WTC11 (cell line): ENCODE measurements around the gene TTLL10. TPM values are rescaled to one million over a fixed set of nuclear protein-coding genes. Genes with fewer than 3 reads are reported as not detected.

Experiments used
- ATAC-seq: fragments of 200-7000 bp; cut with Tn5 transposase; 2 replicates; pipeline ENCODE4 v1.10.0; 2021; ENCODE audit warnings: mild to moderate bottlenecking, moderate library complexity
- CTCF ChIA-PET: fragments of 300-600 bp; sonication (Branson Sonifier 250); formaldehyde crosslinking; loops from one replicate; lab custom pipeline; 2021; ENCODE audit warnings: antibody characterized with exemption; lab: Charles Lee
- POLR2A ChIA-PET: fragments of 350-600 bp; sonication (Branson Sonifier 250); formaldehyde crosslinking; loops from one replicate; lab custom pipeline; 2021; ENCODE audit warnings: antibody characterized with exemption; lab: Charles Lee
- DNase-seq: peaks from one replicate; pipeline ENCODE4 v3.0.0; 2021; ENCODE audit warnings: low spot score
- H3K27ac Mint-ChIP-seq: 2 replicates; pipeline ENCODE4 v1.8.0; 2021; ENCODE audit warnings: mixed read lengths
- H3K27me3 Mint-ChIP-seq: 2 replicates; pipeline ENCODE4 v1.8.0; 2021; ENCODE audit warnings: low read depth, mild to moderate bottlenecking, moderate library complexity, mixed read lengths
- H3K36me3 Mint-ChIP-seq: 2 replicates; pipeline ENCODE4 v1.8.0; 2021; ENCODE audit warnings: mixed read lengths
- H3K4me1 Mint-ChIP-seq: 2 replicates; pipeline ENCODE4 v1.8.0; 2022; ENCODE audit warnings: mixed read lengths
- H3K4me3 Mint-ChIP-seq: 2 replicates; pipeline ENCODE4 v1.8.0; 2021; ENCODE audit warnings: mild to moderate bottlenecking, moderate library complexity, mixed read lengths
- H3K9me3 Mint-ChIP-seq: 2 replicates; pipeline ENCODE4 v1.8.0; 2021; ENCODE audit warnings: mixed read lengths
- AR ChIP-seq: fragments of 250-450 bp; sonication (Bioruptor Pico); IDR thresholded peaks from 2 replicates; pipeline ENCODE4 v1.9.0; 2021; ENCODE audit warnings: mild to moderate bottlenecking
- ATF6 ChIP-seq: sonication (generic); formaldehyde crosslinking; IDR thresholded peaks from 2 replicates; pipeline ENCODE4 v1.8.1; 2023; ENCODE audit warnings: mild to moderate bottlenecking, missing genetic modification reagents
- CDX4 ChIP-seq: fragments of 250-450 bp; sonication (Bioruptor Pico); IDR thresholded peaks from 2 replicates; pipeline ENCODE4 v1.9.0; 2021; ENCODE audit warnings: moderate library complexity, mild to moderate bottlenecking, inconsistent platforms, borderline replicate concordance
- E2F1 ChIP-seq: sonication (generic); formaldehyde crosslinking; IDR thresholded peaks from 2 replicates; pipeline ENCODE4 v1.8.0; 2022; ENCODE audit warnings: mild to moderate bottlenecking, missing genetic modification reagents
- ELF4 ChIP-seq: sonication (generic); formaldehyde crosslinking; IDR thresholded peaks from 2 replicates; pipeline ENCODE4 v1.8.1; 2022; ENCODE audit warnings: low read depth, mild to moderate bottlenecking, moderate library complexity, missing genetic modification reagents
- ESRRA ChIP-seq: sonication (generic); formaldehyde crosslinking; IDR thresholded peaks from 2 replicates; pipeline ENCODE4 v1.8.1; 2022; ENCODE audit warnings: mild to moderate bottlenecking, missing genetic modification reagents, borderline replicate concordance
- GABPB1 ChIP-seq: sonication (generic); formaldehyde crosslinking; IDR thresholded peaks from 2 replicates; pipeline ENCODE4 v1.8.1; 2023; ENCODE audit warnings: mild to moderate bottlenecking, missing genetic modification reagents
- GRHL2 ChIP-seq: fragments of 250-450 bp; sonication (Bioruptor Pico); IDR thresholded peaks from 2 replicates; pipeline ENCODE4 v1.8.0; 2022; ENCODE audit warnings: mild to moderate bottlenecking, moderate library complexity; ENCODE audit not compliant: insufficient replicate concordance, severe bottlenecking
- IRF1 ChIP-seq: sonication (generic); formaldehyde crosslinking; IDR thresholded peaks from 2 replicates; pipeline ENCODE4 v1.8.0; 2023; ENCODE audit warnings: missing genetic modification reagents
- JAZF1 ChIP-seq: fragments of 250-450 bp; sonication (Bioruptor Pico); IDR thresholded peaks from 2 replicates; pipeline ENCODE4 v1.9.0; 2021; ENCODE audit warnings: moderate library complexity, mild to moderate bottlenecking, inconsistent platforms
- MAX ChIP-seq: sonication (generic); formaldehyde crosslinking; IDR thresholded peaks from 2 replicates; pipeline ENCODE4 v1.8.0; 2022; ENCODE audit warnings: mild to moderate bottlenecking, missing genetic modification reagents
- MYBL2 ChIP-seq: sonication (generic); formaldehyde crosslinking; IDR thresholded peaks from 2 replicates; pipeline ENCODE4 v1.8.1; 2023; ENCODE audit warnings: mild to moderate bottlenecking, moderate library complexity, missing genetic modification reagents
- NFE2L1 ChIP-seq: sonication (generic); formaldehyde crosslinking; IDR thresholded peaks from 2 replicates; pipeline ENCODE4 v1.8.1; 2023; ENCODE audit warnings: missing genetic modification reagents
- NFYB ChIP-seq: sonication (generic); formaldehyde crosslinking; conservative IDR thresholded peaks from 2 replicates; pipeline ENCODE4 v1.8.0; 2022; ENCODE audit warnings: low read depth, missing genetic modification reagents
- NR2C2 ChIP-seq: sonication (generic); formaldehyde crosslinking; IDR thresholded peaks from 2 replicates; pipeline ENCODE4 v1.8.0; 2022; ENCODE audit warnings: mild to moderate bottlenecking, missing genetic modification reagents
- NR3C1 ChIP-seq: sonication (generic); formaldehyde crosslinking; conservative IDR thresholded peaks from 2 replicates; pipeline ENCODE4 v1.8.1; 2023; ENCODE audit warnings: low read depth, mild to moderate bottlenecking, missing genetic modification reagents
- SMAD4 ChIP-seq: sonication (generic); formaldehyde crosslinking; IDR thresholded peaks from 2 replicates; pipeline ENCODE4 v1.8.0; 2022; ENCODE audit warnings: mild to moderate bottlenecking, missing genetic modification reagents
- SOX15 ChIP-seq: fragments of 250-450 bp; sonication (Bioruptor Pico); IDR thresholded peaks from 2 replicates; pipeline ENCODE4 v1.9.0; 2021; ENCODE audit warnings: mild to moderate bottlenecking
- SP1 ChIP-seq: sonication (generic); formaldehyde crosslinking; conservative IDR thresholded peaks from 2 replicates; pipeline ENCODE4 v1.8.1; 2022; ENCODE audit warnings: missing genetic modification reagents
- TEAD4 ChIP-seq: sonication (generic); formaldehyde crosslinking; IDR thresholded peaks from 2 replicates; pipeline ENCODE4 v1.8.0; 2022; ENCODE audit warnings: mild to moderate bottlenecking, missing genetic modification reagents
- ZNF263 ChIP-seq: sonication (generic); formaldehyde crosslinking; IDR thresholded peaks from 2 replicates; pipeline ENCODE4 v1.8.1; 2022; ENCODE audit warnings: low read depth, mild to moderate bottlenecking, moderate library complexity, missing genetic modification reagents
- ZNF425 ChIP-seq: fragments of 250-450 bp; sonication (Bioruptor Pico); conservative IDR thresholded peaks from 2 replicates; pipeline ENCODE4 v1.9.0; 2021; ENCODE audit warnings: mild to moderate bottlenecking
- ZNF671 ChIP-seq: fragments of 250-450 bp; sonication (Bioruptor Pico); IDR thresholded peaks from 2 replicates; pipeline ENCODE4 v1.8.0; 2021; ENCODE audit warnings: mild to moderate bottlenecking
- total RNA-seq: library from RNA; stranded (reverse); gene quantifications from 3 replicates; pipeline ENCODE4 v1.2.3, GENCODE V29; 2021

Gene TTLL10
- total RNA-seq, 1 experiment from 2014 or later: 1.1 TPM

GRCh38 chr1:1132042-1132950 lies 41.4 kb upstream of the TTLL10 start:
- ChIA-PET POLR2A (no interaction called here), CTCF (interaction anchor here (1.2 kb wide), 1 partner anchor 10 kb away, joined by 4 read pairs; no protein-coding TSS in a partner anchor)
- no peaks in the 10 kb centered on the region for H3K9me3 Mint-ChIP-seq
- H3K4me1 Mint-ChIP-seq: peaks cover 4% of the 10 kb centered on the region
- H3K27ac Mint-ChIP-seq: peak overlapping the region; percentile 76
- H3K36me3 Mint-ChIP-seq: no peaks in the 10 kb centered on the region
- no peak for TF ChIP-seq ZNF671 (CRISPR knock-in tag)
- TF ChIP-seq GRHL2 (CRISPR knock-in tag): no peak
- TF ChIP-seq NFE2L1 (CRISPR knock-in tag): no peak
- TF ChIP-seq SP1: no peak
- TF ChIP-seq ZNF425: no peak
- no peak for TF ChIP-seq ZNF263 (CRISPR knock-in tag)
- no peak for TF ChIP-seq SMAD4 (CRISPR knock-in tag)
- TF ChIP-seq NR3C1 (CRISPR knock-in tag): no peak
- no peak for TF ChIP-seq CDX4 (CRISPR knock-in tag)
- no peak for TF ChIP-seq MYBL2 (CRISPR knock-in tag)
- no peaks in the 10 kb centered on the region; the same call in 1 of the 2 replicates for H3K27me3 Mint-ChIP-seq
- ATAC-seq (no peak; the same call in 1 of the 2 replicates), DNase-seq (no peak)
- H3K4me3 Mint-ChIP-seq: no peak overlapping the region

GRCh38 chr1:1132956-1133750 lies 40.5 kb upstream of the TTLL10 start:
- POLR2A ChIA-PET: no interaction called here
- H3K27ac Mint-ChIP-seq: peak overlapping the region; percentile 76

More at GRCh38 chr1:1132956-1133750, 40.5 kb upstream of the TTLL10 start:
- CTCF ChIA-PET: interaction anchor here (1.2 kb wide), 1 partner anchor 11 kb away, joined by 4 read pairs; no protein-coding TSS in a partner anchor
- Mint-ChIP-seq H3K4me3 (no peak overlapping the region), H3K27me3 (no peaks in the 10 kb centered on the region; the same call in 1 of the 2 replicates), H3K4me1 (peaks cover 6% of the 10 kb centered on the region), H3K36me3 (no peaks in the 10 kb centered on the region), H3K9me3 (no peaks in the 10 kb centered on the region)
- TF ChIP-seq JAZF1 (CRISPR knock-in tag): no peak
- no peak for TF ChIP-seq SOX15 (CRISPR knock-in tag)
- TF ChIP-seq NR2C2 (CRISPR knock-in tag): no peak
- TF ChIP-seq AR (CRISPR knock-in tag): no peak
- no peak for TF ChIP-seq E2F1 (CRISPR knock-in tag)
- TF ChIP-seq ZNF671 (CRISPR knock-in tag): no peak
- no peak for TF ChIP-seq ATF6 (CRISPR knock-in tag)
- TF ChIP-seq GABPB1 (CRISPR knock-in tag): no peak
- no peak for TF ChIP-seq MAX (CRISPR knock-in tag)
- no peak for TF ChIP-seq ELF4
- no peak for TF ChIP-seq IRF1 (CRISPR knock-in tag)
- no peak for TF ChIP-seq NFYB (CRISPR knock-in tag)
- TF ChIP-seq TEAD4 (CRISPR knock-in tag): no peak
- TF ChIP-seq ESRRA (CRISPR knock-in tag): no peak
- ATAC-seq (no peak), DNase-seq (no peak)
